Spleen (tissue), 11 donors: ENCODE results near the gene ELP1. TPM values are rescaled to one million over a fixed set of nuclear protein-coding genes. Genes with fewer than 3 reads are reported as not detected.
"Not testable (repeated sequence)": the region's sequence is repeated elsewhere in the genome, so short reads cannot be mapped to it uniquely, and the experiment has no call there.

Experiments
- DNase-seq: peaks from one replicate; pipeline ENCODE4 v3.0.0-alpha.2; 2020
- H3K27ac ChIP-seq, 8 donors: fragments of 200-600 bp; sonication (generic) in 7 of 8; 1 replicate in 4 of 8; 2 replicates in 4 of 8; pipeline versions ENCODE4 v1.5.0 to v1.8.0; 2016 to 2021; ENCODE audit warnings: inconsistent platforms in 4 of 8, mild to moderate bottlenecking in 4 of 8, moderate library complexity in 1 of 8
- H3K27me3 ChIP-seq, 7 donors: fragments of 200-600 bp; sonication (generic) in 6 of 7; replicated peaks in 1 of 7; 1 replicate in 4 of 7; 2 replicates in 3 of 7; pipeline versions ENCODE4 v1.5.0 to v1.8.0; 2016 to 2021; ENCODE audit warnings: inconsistent platforms in 3 of 7, mild to moderate bottlenecking in 1 of 7
- H3K36me3 ChIP-seq, 6 donors: fragments of 200-600 bp; sonication (generic) in 5 of 6; 1 replicate in 4 of 6; 2 replicates in 2 of 6; pipeline versions ENCODE4 v1.5.0 to v1.8.0; 2016 to 2021; ENCODE audit warnings: inconsistent platforms in 2 of 6
- H3K4me1 ChIP-seq, 6 donors: fragments of 200-600 bp; sonication (generic) in 5 of 6; 1 replicate in 3 of 6; 2 replicates in 3 of 6; pipeline versions ENCODE4 v1.5.0 to v1.8.0; 2016 to 2021; ENCODE audit warnings: inconsistent platforms in 3 of 6
- H3K4me3 ChIP-seq, 8 donors: fragments of 200-600 bp; sonication (generic) in 7 of 8; 1 replicate in 4 of 8; 2 replicates in 4 of 8; pipeline versions ENCODE4 v1.5.0 to v1.8.0; 2016 to 2021; ENCODE audit warnings: inconsistent platforms in 4 of 8, mild to moderate bottlenecking in 4 of 8, moderate library complexity in 2 of 8
- H3K9me3 ChIP-seq, 8 donors: fragments of 200-600 bp; sonication (generic) in 7 of 8; 1 replicate in 4 of 8; 2 replicates in 4 of 8; pipeline versions ENCODE4 v1.5.0 to v1.8.0; 2016 to 2021; ENCODE audit warnings: inconsistent platforms in 4 of 8
- CTCF ChIP-seq, 11 experiments: fragments of 200-600 bp in 7 of 11; fragments of 450-650 bp in 4 of 11; sonication (generic) in 4 of 11; IDR thresholded peaks in 8 of 11; conservative IDR thresholded peaks in 3 of 11; 1 replicate in 7 of 11; 2 replicates in 4 of 11; pipeline versions ENCODE4 v1.4.0 to v1.8.0; 2016 to 2021; ENCODE audit warnings: antibody characterized with exemption in 11 of 11, inconsistent platforms in 4 of 11, mild to moderate bottlenecking in 1 of 11
- POLR2A ChIP-seq, 3 donors: fragments of 450-650 bp; IDR thresholded peaks; one replicate each; pipeline ENCODE4 v1.5.1; 2017; ENCODE audit warnings: antibody characterized with exemption in 3 of 3, mild to moderate bottlenecking in 1 of 3
- POLR2AphosphoS5 ChIP-seq, 3 donors: sonication (generic); formaldehyde crosslinking; IDR thresholded peaks; one replicate each; pipeline ENCODE4 v1.5.1; 2017; ENCODE audit warnings: antibody characterized with exemption in 3 of 3
- WGBS, 5 donors: extraction: QIAGEN DNeasy Blood & Tissue Kit in 3 of 5; methylation state at CpG; one replicate each; pipeline versions ENCODE4 v1.1.5 to v1.1.7; 2013 to 2018; 5-methylcytosine and 5-hydroxymethylcytosine counted together
- intact Hi-C: fragments of 100-400 bp; cut with DNase I; formaldehyde crosslinking; loops from one replicate; pipeline ENCODE4 v1.15.0; 2023; ENCODE audit warnings: low total_unique reads
- polyA plus RNA-seq, 3 donors: library from polyadenylated mRNA; stranded (reverse); fragments of 200-250 nt; gene quantifications; one replicate each; pipeline ENCODE4 v1.2.1, GENCODE V29; 2013
- total RNA-seq, 7 donors: library from RNA; depleted of rRNA in 3 of 7; stranded (reverse); fragments of >200 nt in 3 of 7; fragmentation: NEBNext Ultra II Directional in 4 of 7; extraction: Animal tissue kit (Norgen Biotek cat#: 25700) in 4 of 7; gene quantifications; one replicate each; pipeline versions ENCODE4 v1.1.0 to v1.2.1, GENCODE V29; 2016 to 2021
- donor health status: healthy with polysubstance abuse.
- donor health status: DM: no; HTN: no; CAD: no; lungs with moderate emphysema.
- donor health status: DM: no; HTN: no; CAD: no.
- donor health status: Bipolar disorder and iron deficiency.
- donor health status: healthy.
- donor health status: DM: no; HTN: no; CAD: no.
- donor health status: DM: yes; HTN: yes; CAD: no.

The ELP1 gene
- total and polyA plus RNA-seq, 10 donors = 9.9 to 30.5 (median 17.6) TPM

GRCh38 chr9:108844856-108845255 is 89.1 kb downstream of the ELP1 start:
- DNase-seq = no peak
- intact Hi-C loops = no loop called here
- Histone ChIP-seq H3K36me3 (no peaks in the 10 kb centered on the region), H3K4me1 (peaks cover 0 to 17% (median 2%) of the 10 kb centered on the region in 6 donors), H3K27ac (no peak overlapping the region), H3K27me3 (no peaks in the 10 kb centered on the region), H3K4me3 (no peak overlapping the region), H3K9me3 (no peaks in the 10 kb centered on the region)
- WGBS, 5 donors = 91 to 95% (median 95%) methylated on average over 2 of the region's 2 CpGs
- no peak for TF ChIP-seq POLR2A (IDR thresholded peaks at IDR 0.05)
- TF ChIP-seq POLR2AphosphoS5 (IDR thresholded peaks at IDR 0.05) = no peak
- TF ChIP-seq CTCF (IDR thresholded peaks at IDR 0.05 in 8 of 11, conservative IDR thresholded peaks at IDR 0.05 in 3 of 11) = no peak

- TF ChIP-seq CTCF (IDR thresholded peaks at IDR 0.05 in 8 of 11, conservative IDR thresholded peaks at IDR 0.05 in 3 of 11) (no peak), POLR2A (IDR thresholded peaks at IDR 0.05) (no peak), POLR2AphosphoS5 (IDR thresholded peaks at IDR 0.05) (no peak)
- H3K27ac ChIP-seq = no peak overlapping the region
- H3K4me1 ChIP-seq = peaks cover 0 to 17% (median 2%) of the 10 kb centered on the region in 6 donors
- intact Hi-C loops = no loop called here
- H3K27me3 ChIP-seq = no peaks in the 10 kb centered on the region
- no peak overlapping the region for H3K4me3 ChIP-seq
- no peaks in the 10 kb centered on the region for H3K9me3 ChIP-seq
- no peaks in the 10 kb centered on the region for H3K36me3 ChIP-seq
- 62 to 86% (median 68%) methylated on average over 2 of the region's 2 CpGs for WGBS, 5 donors
- DNase-seq = no peak
Observed at GRCh38 chr9:108844391-108844790, 89.5 kb downstream of the ELP1 start.

GRCh38 chr9:108842610-108843295 is 91.2 kb downstream of the ELP1 start:
- Histone ChIP-seq H3K4me3 (peak overlapping the region in 1 of 8 donors; percentile 40), H3K36me3 (no peaks in the 10 kb centered on the region), H3K9me3 (no peaks in the 10 kb centered on the region), H3K4me1 (peaks cover 0 to 17% (median 2%) of the 10 kb centered on the region in 6 donors), H3K27me3 (no peaks in the 10 kb centered on the region), H3K27ac (no peak overlapping the region)
- WGBS, 5 donors = 21 to 37% (median 28%) methylated on average over 16 of the region's 16 CpGs
- DNase-seq = no peak
- intact Hi-C loops = no loop called here
- TF ChIP-seq CTCF (IDR thresholded peaks at IDR 0.05 in 8 of 11, conservative IDR thresholded peaks at IDR 0.05 in 3 of 11) (no peak), POLR2AphosphoS5 (IDR thresholded peaks at IDR 0.05) (no peak), POLR2A (IDR thresholded peaks at IDR 0.05) (no peak)

- WGBS, 5 donors = 86 to 96% (median 91%) methylated on average over 5 of the region's 5 CpGs
- H3K36me3 ChIP-seq, H3K27ac ChIP-seq, intact Hi-C loops, DNase-seq, H3K9me3 ChIP-seq, H3K4me3 ChIP-seq, H3K27me3 ChIP-seq: not testable (repeated sequence)
- peaks cover 0 to 36% (median 5%) of the 10 kb centered on the region in 6 donors for H3K4me1 ChIP-seq
Observed at GRCh38 chr9:108839561-108839960, 94.4 kb downstream of the ELP1 start.
